Activated CD8-positive, alpha-beta T cell treated with anti-CD3 and anti-CD28 coated beads for 36 hours (primary cell): ENCODE measurements around the gene CCDC185. TPM values are rescaled to one million over a fixed set of nuclear protein-coding genes. Genes with fewer than 3 reads are reported as not detected.

Experiments used
- ATAC-seq: fragments of 200-7000 bp; cut with Tn5 transposase; one replicate; pipeline ENCODE4 v1.10.0; 2021; ENCODE audit warnings: mild to moderate bottlenecking, moderate library complexity
- CTCF ChIA-PET: fragments of 350-600 bp; sonication (Branson Sonifier 250); formaldehyde crosslinking; loops from one replicate; lab custom pipeline; 2021; ENCODE audit warnings: antibody characterized with exemption; lab: Charles Lee
- POLR2A ChIA-PET: fragments of 350-600 bp; sonication (Branson Sonifier 250); formaldehyde crosslinking; loops from one replicate; lab custom pipeline; 2021; ENCODE audit warnings: antibody characterized with exemption; lab: Charles Lee
- DNase-seq: peaks from one replicate; pipeline ENCODE4 v3.0.0-alpha.2; 2020
- H3K27ac Mint-ChIP-seq: one replicate; pipeline ENCODE4 v1.8.0; 2021; ENCODE audit warnings: mild to moderate bottlenecking, mixed read lengths
- H3K27me3 Mint-ChIP-seq: one replicate; pipeline ENCODE4 v1.8.0; 2021; ENCODE audit warnings: mixed read lengths
- H3K36me3 Mint-ChIP-seq: one replicate; pipeline ENCODE4 v1.8.0; 2021; ENCODE audit warnings: low read depth, mixed read lengths
- H3K4me1 Mint-ChIP-seq: one replicate; pipeline ENCODE4 v1.8.0; 2021; ENCODE audit warnings: low read depth, mixed read lengths
- H3K4me3 Mint-ChIP-seq: one replicate; pipeline ENCODE4 v1.8.0; 2021; ENCODE audit warnings: mild to moderate bottlenecking, moderate library complexity, mixed read lengths
- H3K9me3 Mint-ChIP-seq: one replicate; pipeline ENCODE4 v1.8.0; 2021; ENCODE audit warnings: mixed read lengths
- intact Hi-C: fragments of 100-400 bp; cut with micrococcal nuclease; formaldehyde crosslinking; loops from one replicate; pipeline ENCODE4 v1.10.0; 2022
- total RNA-seq, 2 experiments: library from RNA; stranded (reverse); gene quantifications; one replicate each; pipeline ENCODE4 v1.2.3, GENCODE V29; 2021
- TF ChIP-seq, protein P1 (sequence below): fragments of 200-600 bp; IDR thresholded peaks from one replicate; pipeline ENCODE4 v1.8.0; 2022; ENCODE audit warnings: antibody characterized with exemption, mild to moderate bottlenecking

The CCDC185 gene
- total RNA-seq, 2 experiments from 2014 or later, result not detected

DNA sequence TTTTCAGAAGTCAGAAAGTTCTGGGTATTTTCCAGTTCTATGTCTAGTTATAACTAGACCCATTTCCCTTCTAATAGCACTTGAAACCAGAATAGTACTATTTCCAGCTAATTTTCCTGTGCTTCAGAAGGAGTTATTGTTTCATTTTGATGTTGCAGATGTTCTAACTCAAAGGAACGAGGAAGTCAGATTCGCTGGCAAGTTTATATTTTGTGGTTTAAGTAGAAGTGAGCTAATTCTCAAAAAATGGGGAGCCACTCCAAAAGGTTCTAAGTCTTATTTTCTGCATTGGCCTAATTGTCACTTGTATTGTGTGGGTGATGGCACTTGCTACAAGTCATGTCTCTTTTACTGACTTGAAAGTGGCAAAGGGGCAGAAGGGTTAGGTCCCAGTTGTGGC is 18.1 kb downstream of the CCDC185 start:
- POLR2A ChIA-PET, result interaction anchor here (1.5 kb wide), 1 partner anchor 9 kb away, joined by 3 read pairs; no protein-coding TSS in a partner anchor
- TF ChIP-seq, protein P1, sequence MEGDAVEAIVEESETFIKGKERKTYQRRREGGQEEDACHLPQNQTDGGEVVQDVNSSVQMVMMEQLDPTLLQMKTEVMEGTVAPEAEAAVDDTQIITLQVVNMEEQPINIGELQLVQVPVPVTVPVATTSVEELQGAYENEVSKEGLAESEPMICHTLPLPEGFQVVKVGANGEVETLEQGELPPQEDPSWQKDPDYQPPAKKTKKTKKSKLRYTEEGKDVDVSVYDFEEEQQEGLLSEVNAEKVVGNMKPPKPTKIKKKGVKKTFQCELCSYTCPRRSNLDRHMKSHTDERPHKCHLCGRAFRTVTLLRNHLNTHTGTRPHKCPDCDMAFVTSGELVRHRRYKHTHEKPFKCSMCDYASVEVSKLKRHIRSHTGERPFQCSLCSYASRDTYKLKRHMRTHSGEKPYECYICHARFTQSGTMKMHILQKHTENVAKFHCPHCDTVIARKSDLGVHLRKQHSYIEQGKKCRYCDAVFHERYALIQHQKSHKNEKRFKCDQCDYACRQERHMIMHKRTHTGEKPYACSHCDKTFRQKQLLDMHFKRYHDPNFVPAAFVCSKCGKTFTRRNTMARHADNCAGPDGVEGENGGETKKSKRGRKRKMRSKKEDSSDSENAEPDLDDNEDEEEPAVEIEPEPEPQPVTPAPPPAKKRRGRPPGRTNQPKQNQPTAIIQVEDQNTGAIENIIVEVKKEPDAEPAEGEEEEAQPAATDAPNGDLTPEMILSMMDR, result no peak
- intact Hi-C loops, result no loop called here
- Mint-ChIP-seq H3K4me1 (no peaks in the 10 kb centered on the region), H3K9me3 (no peaks in the 10 kb centered on the region), H3K36me3 (no peaks in the 10 kb centered on the region), H3K4me3 (no peak overlapping the region), H3K27ac (no peak overlapping the region), H3K27me3 (no peaks in the 10 kb centered on the region)
- DNase-seq, result no peak
- CTCF ChIA-PET, result no interaction called here
- ATAC-seq, result no peak

DNA sequence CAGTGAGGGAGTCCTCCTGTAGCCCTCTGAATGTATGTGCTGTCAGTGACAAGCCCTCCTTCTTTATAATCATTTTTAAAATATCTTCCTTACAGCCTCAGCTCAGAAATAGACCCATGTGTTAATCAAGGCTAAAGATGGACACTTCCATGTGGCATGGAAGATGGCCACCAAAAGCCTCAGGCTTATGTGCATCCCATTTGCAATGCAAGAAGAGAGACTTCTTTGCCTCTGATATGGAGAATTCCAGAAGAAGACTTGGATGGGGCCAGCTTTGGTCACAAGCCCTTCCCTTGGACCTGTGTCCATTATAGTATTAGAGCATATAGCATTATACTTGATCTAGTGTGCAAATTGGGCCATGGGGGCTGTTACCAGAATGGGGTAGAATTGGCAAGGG is 18.5 kb downstream of the CCDC185 start:
- Mint-ChIP-seq H3K4me3 (no peak overlapping the region), H3K27me3 (no peaks in the 10 kb centered on the region), H3K9me3 (no peaks in the 10 kb centered on the region), H3K36me3 (no peaks in the 10 kb centered on the region), H3K4me1 (no peaks in the 10 kb centered on the region), H3K27ac (no peak overlapping the region)
- POLR2A ChIA-PET, result interaction anchor here (1.5 kb wide), 1 partner anchor 9 kb away, joined by 3 read pairs; no protein-coding TSS in a partner anchor
- CTCF ChIA-PET, result no interaction called here
- TF ChIP-seq, protein P1, result no peak
- DNase-seq (no peak), ATAC-seq (no peak)
- intact Hi-C loops, result no loop called here

DNA sequence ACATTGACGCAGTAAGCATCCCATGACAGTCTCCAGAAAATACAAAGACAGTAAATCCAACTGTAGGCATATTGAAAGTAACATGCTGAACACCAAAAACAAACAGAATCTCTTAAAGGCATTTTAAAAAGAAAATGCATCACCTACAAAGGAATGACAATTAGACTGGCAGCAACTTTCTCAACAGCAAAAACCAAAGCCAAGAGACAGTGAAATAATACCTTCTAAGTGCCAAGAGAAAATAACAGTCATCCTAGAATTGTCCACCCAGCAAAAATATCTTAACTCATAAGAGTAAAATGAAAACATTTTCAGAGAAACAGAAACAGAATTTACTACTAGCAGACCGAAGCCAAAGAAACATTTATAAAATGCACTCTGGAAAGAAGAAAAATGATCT is 20.0 kb downstream of the CCDC185 start:
- Mint-ChIP-seq H3K4me3 (no peak overlapping the region), H3K4me1 (no peaks in the 10 kb centered on the region), H3K36me3 (no peaks in the 10 kb centered on the region), H3K27me3 (no peaks in the 10 kb centered on the region), H3K9me3 (no peaks in the 10 kb centered on the region), H3K27ac (no peak overlapping the region)
- intact Hi-C loops, result no loop called here
- POLR2A ChIA-PET, result no interaction called here
- ATAC-seq (no peak), DNase-seq (no peak)
- TF ChIP-seq, protein P1, result no peak
- CTCF ChIA-PET, result no interaction called here

DNA sequence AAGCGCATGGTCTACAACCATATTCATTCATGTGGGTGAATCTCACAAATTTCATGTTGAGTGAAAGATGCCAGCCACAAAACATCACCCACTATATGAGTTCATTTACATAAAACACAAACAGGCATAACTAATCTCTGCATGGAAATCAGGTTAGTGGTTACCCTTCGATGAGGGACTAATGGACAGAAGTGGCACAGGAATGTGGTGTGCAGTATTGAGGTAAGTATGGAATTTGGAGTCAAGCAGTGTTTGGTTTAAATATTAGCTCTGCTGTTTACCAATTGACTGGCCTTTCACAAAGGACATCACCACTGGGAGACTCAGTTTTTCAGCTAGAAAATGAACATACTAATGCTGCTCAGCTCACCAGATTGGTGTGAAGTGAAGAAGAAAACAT is 24.2 kb downstream of the CCDC185 start:
- CTCF ChIA-PET, result no interaction called here
- TF ChIP-seq, protein P1, result no peak
- ATAC-seq, result no peak
- Mint-ChIP-seq H3K27ac (no peak overlapping the region), H3K4me3 (no peak overlapping the region), H3K4me1 (no peaks in the 10 kb centered on the region), H3K9me3 (no peaks in the 10 kb centered on the region), H3K36me3 (no peaks in the 10 kb centered on the region), H3K27me3 (no peaks in the 10 kb centered on the region)
- POLR2A ChIA-PET, result no interaction called here
- DNase-seq, result no peak
- intact Hi-C loops, result no loop called here

DNA sequence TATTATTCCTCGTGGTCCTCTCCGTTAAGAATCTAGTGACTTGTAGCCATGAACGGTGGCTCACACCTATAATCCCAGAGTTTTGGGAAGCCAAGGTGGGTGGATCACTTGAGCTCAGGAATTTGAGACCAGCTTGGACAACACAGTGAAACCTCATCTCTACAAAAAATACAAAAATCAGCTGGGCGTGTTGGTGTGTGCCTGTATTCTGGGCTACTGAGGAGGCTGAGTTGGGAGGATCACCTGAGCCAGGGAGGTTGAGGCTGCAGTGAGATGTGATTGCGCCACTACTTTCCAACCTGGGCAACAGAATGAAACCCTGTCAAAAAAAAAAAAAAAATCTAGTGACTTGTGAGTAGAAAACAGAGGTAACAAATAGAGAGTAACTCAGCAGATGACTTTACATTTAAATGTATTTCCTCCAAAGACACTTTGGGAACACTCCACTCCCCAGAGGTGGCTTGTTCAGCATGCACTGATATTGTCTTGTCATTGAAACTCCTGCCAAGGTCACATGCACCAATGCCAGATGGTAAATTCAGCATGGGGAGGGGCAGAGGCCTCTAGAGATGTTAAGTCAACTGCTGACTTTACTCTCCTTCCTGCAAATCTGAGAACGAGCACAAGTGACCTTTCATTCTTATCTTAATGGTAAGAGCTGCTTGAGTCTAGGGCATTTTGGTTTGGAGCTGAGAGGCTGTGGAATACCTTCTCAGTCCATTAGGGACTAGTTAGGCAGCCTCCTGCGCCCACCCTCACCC is 24.9 kb downstream of the CCDC185 start:
- no peaks in the 10 kb centered on the region for H3K4me1 Mint-ChIP-seq
- no peak for ATAC-seq
- TF ChIP-seq, protein P1, result no peak
- no peaks in the 10 kb centered on the region for H3K36me3 Mint-ChIP-seq
- no peaks in the 10 kb centered on the region for H3K27me3 Mint-ChIP-seq
- DNase-seq, result no peak
- ChIA-PET POLR2A (no interaction called here), CTCF (no interaction called here)
- H3K4me3 Mint-ChIP-seq, result no peak overlapping the region
- no peak overlapping the region for H3K27ac Mint-ChIP-seq
- intact Hi-C loops, result no loop called here
- H3K9me3 Mint-ChIP-seq, result no peaks in the 10 kb centered on the region
